ENCODE results near the gene RPRD2. TPM values are rescaled to one million over a fixed set of nuclear protein-coding genes. Genes with fewer than 3 reads are reported as not detected.
A peak's percentile ranks its signal among the peaks of the same experiment; 100 is the strongest.

The RPRD2 gene
- total RNA-seq, 1 experiment from 2014 or later = 8.0 TPM

DNA sequence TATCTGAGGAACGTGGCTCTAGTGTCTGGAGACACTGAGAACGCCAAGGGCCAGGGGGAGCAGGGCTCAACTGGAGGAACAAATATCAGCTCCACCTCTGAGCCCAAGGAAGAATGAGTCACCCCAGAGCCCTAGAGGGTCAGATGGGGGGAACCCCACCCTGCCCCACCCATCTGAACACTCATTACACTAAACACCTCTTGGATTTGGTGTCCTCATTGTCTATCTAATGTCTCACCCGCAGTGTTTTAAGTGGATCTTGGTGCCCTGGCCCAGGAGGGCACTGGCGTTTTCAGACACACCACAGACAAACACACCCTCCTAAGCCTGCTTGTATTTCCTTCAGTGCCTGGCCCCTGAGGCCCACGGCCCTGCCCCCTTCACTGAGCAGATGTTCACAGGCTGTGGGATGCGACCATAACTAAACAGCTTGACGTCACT lies 149.4 kb downstream of the RPRD2 start:
- DNase-seq (ENCODE audit: low spot score) = no peak

DNA sequence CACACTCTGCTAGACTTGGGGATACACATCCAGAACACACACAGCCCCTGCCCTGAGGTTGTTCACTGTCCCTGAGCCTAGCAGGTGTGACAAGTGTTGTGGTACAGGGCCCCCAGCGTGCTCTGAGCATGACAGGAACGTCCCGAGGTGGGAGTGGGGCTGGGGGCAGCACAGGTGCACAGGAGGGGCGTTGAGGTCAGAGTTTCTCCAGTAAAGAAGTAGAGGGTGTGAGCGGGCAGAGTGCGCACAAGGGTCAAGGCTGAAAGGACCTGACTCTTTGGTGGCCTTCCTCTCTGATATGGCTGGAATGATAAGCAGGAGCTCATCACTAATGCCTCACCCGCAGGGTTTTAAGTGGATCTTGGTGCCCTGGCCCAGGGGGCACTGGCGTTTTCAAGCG lies 150.3 kb downstream of the RPRD2 start:
- DNase-seq (ENCODE audit: low spot score) = no peak

DNA sequence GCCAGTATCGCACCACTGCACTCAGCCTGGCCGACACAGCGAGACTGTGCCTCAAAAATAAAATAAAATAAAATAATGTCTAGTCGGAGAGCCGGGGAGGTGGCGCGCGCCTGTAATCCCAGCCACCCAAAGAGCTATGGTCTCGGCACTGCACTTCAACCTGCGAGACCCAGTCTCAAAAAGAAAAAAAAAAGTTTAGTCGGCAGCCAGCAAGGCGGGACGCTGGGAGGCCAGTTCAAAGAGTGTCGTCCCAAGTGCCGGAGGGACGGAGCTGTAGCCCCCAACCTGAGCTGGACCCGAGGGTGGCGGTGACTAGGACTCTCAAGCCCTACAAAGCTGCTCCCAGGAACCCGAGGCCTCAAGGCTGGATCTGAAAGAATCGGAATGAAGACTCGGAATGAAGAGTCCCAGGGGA lies 151.0 kb downstream of the RPRD2 start:
- no peak for DNase-seq (ENCODE audit: low spot score)

DNA sequence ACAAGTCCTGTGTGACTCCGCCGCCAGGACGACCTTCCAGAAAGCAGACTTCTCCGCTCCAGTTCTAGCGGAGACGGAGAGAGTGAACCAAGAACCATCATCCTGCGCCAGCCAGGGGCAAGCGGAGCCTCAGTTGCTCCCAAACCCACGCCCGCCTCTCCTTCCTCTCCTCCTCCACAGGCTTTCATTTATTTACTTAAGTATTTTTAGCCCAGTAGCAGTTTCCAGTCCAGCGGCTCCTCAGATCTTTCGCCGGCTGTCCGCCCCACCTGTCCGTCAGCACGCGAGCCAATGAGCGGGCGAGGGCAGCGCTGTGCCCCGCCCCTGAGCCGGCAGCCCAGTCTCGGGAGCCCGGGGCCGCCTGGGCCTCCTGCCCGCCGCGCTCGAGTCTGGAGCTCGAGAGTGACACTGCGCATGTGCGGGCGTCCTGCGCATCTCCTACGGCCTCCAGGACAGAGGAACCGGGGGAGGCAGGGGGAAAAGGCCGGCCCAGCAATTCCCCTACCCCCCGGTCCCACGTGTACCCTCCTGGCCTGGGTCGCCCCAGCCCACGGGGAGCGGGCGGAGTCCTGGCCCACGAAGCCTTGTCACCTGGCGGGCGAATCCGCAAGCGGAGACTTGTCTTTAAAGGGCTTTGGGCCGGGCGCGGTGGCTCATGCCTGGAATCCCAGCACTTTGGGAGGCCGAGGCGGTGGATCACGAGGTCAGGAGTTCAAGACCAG lies 151.5 kb downstream of the RPRD2 start, which contains the start of gene FALEC:
TSS of gene FALEC (plus strand) at position 425 of the 722 bp plus-strand sequence.
- DNase-seq (ENCODE audit: low spot score) = peak; percentile 96

DNA sequence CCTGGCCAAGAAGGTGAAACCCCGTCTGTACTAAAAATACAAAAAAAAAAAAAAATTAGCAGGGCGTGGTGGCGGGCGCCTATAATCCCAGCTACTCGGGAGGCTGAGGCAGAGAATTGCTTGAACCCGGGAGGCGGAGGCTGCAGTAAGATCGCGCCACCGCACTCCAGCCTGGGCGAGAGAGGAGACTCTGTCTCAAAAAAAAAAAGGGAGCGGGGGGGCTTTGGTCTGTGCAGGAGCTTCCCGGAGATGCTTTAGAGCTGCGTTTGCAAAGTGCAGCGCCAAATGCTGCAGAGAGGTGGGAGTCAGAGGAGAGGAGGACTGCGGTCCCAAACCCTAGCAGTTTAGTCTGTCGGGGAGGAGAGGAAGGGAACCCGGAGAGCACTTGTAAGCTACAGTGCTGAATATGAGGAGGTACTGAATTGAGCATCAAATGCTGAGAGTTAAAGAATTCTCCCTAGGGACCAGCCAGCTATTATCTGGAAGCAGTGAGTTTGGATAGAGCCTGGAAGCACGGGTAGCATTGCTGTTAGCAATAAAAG lies 152.2 kb downstream of the RPRD2 start:
- DNase-seq (ENCODE audit: low spot score) = peak; percentile 15

DNA sequence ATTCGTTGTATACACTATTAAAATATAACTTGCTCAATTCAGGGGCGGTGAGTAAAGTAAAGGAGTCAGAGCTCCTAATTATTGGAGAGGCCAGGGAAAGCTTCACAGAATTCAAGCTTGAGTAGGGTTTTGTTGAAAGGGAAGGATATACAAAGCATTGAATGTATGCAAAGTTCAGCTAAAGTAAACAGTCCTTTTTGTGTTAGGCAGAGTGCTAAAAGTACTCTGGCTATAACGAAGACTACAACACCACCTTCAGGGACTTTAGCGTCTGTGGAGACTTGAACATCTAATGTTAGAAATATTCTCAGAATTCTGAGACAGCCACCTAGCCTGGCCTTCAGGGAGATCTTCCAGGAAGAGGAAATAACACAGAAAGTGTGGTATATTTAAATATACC lies 152.7 kb downstream of the RPRD2 start:
- peak; percentile 22 for DNase-seq (ENCODE audit: low spot score)

DNA sequence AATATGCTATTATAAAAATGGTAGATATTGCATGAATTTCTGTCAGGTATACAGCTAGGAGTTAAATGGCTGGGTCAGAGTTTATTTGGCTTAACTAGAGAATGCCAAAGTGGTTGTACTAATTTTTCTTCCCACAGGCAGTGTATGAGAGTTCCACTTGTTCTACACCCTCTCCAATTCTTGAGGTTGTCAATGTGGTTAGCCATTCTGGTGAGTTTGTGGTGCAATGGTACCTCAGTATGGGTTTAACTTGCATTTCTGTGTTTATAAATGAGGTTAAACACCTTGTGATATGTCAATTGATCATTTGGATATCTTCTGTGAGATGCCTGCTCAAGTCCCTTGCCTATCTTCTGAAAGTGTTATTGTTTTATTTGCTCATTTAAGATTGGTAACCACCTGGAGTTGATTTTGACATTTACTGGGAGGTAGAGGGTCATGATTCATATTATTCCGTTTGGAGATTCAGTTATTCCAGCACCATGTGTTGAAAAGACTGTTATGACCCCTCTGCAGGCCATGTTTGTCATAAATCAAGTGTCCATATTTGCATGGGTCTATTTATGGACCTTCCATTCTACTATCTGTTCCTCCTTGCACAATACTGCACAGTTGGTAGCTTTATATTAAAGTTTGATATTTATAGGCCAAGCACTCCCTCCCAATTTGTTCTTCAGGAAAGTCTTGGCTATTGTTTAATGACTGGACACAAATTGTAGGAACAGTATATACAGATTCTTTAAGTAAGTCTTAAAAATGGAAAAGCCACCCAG lies 157.4 kb downstream of the RPRD2 start:
- DNase-seq (ENCODE audit: low spot score) = no peak

DNA sequence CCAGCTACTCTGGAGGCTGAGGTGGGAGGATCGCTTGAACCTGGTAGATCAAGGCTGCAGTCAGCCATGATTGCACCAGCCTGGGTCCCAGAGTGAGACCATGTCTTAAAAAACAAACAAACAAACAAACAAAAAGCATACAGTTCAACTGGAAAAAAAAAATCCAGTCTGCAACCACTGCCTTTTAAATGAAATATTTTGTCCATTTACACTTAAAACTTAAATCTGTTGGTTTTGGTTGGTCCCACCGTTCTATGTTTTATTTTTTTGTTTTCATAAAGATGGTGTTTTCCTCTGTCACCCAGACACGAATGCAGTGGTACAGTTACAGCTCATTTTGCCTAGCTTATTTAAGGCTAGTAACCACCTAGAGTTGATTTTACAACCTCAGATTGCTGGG lies 161.4 kb downstream of the RPRD2 start:
- DNase-seq (ENCODE audit: low spot score) = no peak

Other genes with a start within 250 kb of the RPRD2 start
- 0.05 and 0.18 TPM in 2 replicates for gene PLEKHO1, start 214.2 kb upstream of the RPRD2 start, total RNA-seq (2014; rRNA removed; shearing (Covaris generic))
- gene ANP32E, start 128.0 kb upstream of the RPRD2 start, total RNA-seq (2014; rRNA removed; shearing (Covaris generic)) = 12.7 and 16.4 TPM in 2 replicates
- gene CA14, start 106.4 kb upstream of the RPRD2 start, total RNA-seq (2014; rRNA removed; shearing (Covaris generic)) = 0.63 TPM in 1 of 2 replicates, not detected in the other
- gene APH1A, start 95.1 kb upstream of the RPRD2 start, total RNA-seq (2014; rRNA removed; shearing (Covaris generic)) = 117 and 138 TPM in 2 replicates
- 0.20 and 0.29 TPM in 2 replicates for gene C1orf54, start 91.4 kb upstream of the RPRD2 start, total RNA-seq (2014; rRNA removed; shearing (Covaris generic))
- gene CIART, start 81.6 kb upstream of the RPRD2 start, total RNA-seq (2014; rRNA removed; shearing (Covaris generic)) = not detected in 2 replicates
- gene MRPS21, start 70.3 kb upstream of the RPRD2 start, total RNA-seq (2014; rRNA removed; shearing (Covaris generic)) = 44.2 and 47.7 TPM in 2 replicates
- 33.8 and 39.5 TPM in 2 replicates for gene PRPF3, start 42.6 kb upstream of the RPRD2 start, total RNA-seq (2014; rRNA removed; shearing (Covaris generic))
- gene TARS2, start 123.3 kb downstream of the RPRD2 start, total RNA-seq (2014; rRNA removed; shearing (Covaris generic)) = 19.8 and 37.7 TPM in 2 replicates
- 3.2 and 7.4 TPM in 2 replicates for gene ECM1, start 144.0 kb downstream of the RPRD2 start, total RNA-seq (2014; rRNA removed; shearing (Covaris generic))
- not detected in 2 replicates for gene FALEC, start 151.6 kb downstream of the RPRD2 start, total RNA-seq (2014; rRNA removed; shearing (Covaris generic))
- not detected in 2 replicates for gene ADAMTSL4, start 185.3 kb downstream of the RPRD2 start, total RNA-seq (2014; rRNA removed; shearing (Covaris generic))
- gene MCL1, start 215.5 kb downstream of the RPRD2 start, total RNA-seq (2014; rRNA removed; shearing (Covaris generic)) = 329 and 338 TPM in 2 replicates

Measured in HT-29 (cell line).